GM19043 (cell line): ENCODE measurements around the gene GPR157.
"Not testable (repeated sequence)": the region's sequence is repeated elsewhere in the genome, so short reads cannot be mapped to it uniquely, and the experiment has no call there.

Experiments
- ATAC-seq: cut with Tn5 transposase; IDR thresholded peaks from one replicate; pipeline ENCODE4 v1.9.1; 2021; ENCODE audit warnings: low read depth; ENCODE audit not compliant: unreplicated experiment

Gene GPR157

DNA sequence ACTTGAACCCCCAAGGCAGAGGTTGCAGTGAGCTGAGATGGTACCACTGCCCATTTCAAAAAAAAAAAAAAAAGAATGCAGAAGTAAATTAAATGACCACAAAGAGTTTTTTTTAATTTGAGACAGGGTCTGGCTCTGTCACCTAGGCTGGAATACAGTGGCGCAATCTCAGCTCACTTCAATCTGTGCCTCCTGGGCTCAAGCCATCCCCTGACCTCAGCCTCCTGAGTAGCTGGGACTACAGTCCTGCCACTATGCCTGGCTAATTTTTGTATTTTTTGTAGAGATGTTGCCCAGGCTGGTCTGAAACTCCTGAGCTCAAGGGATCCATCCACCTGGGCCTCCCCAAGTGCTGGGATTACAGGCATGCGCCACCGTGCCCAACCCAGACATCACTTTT lies 20.2 kb upstream of the GPR157 start:
- ATAC-seq, result no peak

- no peak for ATAC-seq
These were observed 17.3 kb upstream of the GPR157 start for GRCh38 chr1:9146156-9146555.

DNA sequence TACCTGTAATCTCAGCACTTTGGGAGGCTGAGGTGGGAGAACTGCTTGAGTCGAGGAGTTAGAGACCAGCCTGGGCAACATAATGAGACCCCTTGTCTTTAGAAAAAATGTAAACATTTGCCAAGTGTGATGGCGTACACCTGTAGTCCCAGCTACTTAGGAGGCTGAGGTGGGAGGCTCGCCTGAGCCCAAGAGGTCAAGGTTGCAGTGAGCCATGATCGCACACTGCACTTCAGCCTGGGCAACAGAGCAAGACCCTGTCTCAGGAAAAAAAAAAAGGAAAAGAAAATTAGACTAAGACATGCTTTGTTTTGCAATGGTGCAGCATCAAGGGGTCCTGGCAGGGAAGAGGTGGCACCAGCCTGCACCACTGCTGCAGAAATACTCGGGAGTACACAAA lies 16.8 kb upstream of the GPR157 start:
- no peak for ATAC-seq

- ATAC-seq, result no peak
These were observed 16.2 kb upstream of the GPR157 start for GRCh38 chr1:9145021-9145668.

- not testable (repeated sequence) for ATAC-seq
These were observed 15.6 kb upstream of the GPR157 start for GRCh38 chr1:9144494-9144893.

- ATAC-seq, result no peak
These were observed 14.3 kb upstream of the GPR157 start for GRCh38 chr1:9143250-9143649.

DNA sequence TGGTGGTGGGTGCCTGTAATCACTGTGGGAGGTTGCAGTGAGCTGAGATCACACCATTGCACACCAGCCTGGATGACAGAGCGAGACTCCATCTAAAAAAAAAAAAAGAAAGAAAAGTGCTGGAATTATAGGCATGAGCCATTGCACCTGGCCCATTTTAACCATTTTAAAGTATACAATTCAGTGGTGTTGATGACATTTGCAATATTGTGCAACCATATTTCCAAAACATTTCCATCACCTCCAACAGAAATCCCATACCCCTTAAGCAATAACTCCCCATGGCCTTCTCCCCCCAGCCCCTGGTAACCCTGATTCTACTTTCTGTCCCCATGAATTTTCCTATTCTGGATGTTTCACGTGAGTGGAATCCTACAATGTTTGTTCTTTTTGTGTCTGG lies 11.0 kb upstream of the GPR157 start:
- ATAC-seq, result no peak

DNA sequence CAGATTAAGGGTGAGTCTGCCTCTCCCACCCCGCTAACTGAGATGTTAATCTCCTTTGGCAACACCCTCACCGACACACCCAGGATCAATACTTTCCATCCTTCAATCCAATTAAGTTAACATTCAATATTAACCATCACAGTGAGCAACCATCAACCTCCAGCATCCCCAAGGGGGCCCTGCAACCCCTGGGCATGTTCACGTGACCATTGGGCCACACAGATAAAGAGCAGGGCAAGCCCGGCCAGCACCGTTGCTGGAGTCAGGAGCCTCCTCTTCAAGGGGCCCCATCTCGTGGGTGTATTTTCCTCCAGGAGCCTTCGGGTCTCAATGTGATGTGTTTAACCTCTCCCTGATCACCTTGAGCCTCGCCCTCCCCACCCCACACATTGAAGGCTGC lies 8.0 kb upstream of the GPR157 start:
- ATAC-seq, result no peak

DNA sequence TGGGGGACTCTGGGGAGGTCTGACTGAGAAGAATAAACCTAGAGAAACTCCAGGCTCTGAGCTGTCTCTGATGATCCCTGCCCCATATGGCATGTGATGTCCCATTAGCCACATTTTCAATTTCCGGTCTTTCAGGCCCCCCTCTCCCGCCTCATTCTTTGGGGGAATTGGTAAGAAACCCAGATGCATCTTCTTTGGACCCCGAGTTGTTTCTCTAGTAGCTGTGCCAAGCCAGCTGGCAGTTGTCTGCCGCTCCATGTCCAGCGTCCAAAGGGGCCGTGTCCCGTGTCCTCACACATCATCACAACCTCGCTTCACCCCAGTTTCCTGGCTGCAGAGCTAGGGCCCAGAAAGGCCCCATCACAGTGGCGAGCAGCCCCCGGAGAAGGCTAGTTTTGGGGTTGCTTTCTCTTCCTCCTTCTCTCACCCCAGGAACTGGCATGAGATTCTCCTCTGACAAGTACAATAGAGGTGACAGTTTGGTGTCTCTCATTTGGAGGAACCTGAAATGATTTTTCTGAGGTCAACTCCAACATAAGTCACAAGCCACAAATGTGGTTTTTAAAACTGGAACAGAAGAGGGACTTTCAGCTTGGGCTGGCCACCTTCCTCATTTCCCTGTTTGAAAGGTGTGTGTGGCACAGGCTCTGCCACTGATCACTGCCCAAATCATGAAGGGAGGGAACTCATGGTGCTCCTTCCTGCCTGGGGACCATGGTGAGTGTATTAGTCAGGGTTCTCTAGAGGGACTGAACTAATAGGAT lies 6.4 kb upstream of the GPR157 start:
- ATAC-seq, result no peak

DNA sequence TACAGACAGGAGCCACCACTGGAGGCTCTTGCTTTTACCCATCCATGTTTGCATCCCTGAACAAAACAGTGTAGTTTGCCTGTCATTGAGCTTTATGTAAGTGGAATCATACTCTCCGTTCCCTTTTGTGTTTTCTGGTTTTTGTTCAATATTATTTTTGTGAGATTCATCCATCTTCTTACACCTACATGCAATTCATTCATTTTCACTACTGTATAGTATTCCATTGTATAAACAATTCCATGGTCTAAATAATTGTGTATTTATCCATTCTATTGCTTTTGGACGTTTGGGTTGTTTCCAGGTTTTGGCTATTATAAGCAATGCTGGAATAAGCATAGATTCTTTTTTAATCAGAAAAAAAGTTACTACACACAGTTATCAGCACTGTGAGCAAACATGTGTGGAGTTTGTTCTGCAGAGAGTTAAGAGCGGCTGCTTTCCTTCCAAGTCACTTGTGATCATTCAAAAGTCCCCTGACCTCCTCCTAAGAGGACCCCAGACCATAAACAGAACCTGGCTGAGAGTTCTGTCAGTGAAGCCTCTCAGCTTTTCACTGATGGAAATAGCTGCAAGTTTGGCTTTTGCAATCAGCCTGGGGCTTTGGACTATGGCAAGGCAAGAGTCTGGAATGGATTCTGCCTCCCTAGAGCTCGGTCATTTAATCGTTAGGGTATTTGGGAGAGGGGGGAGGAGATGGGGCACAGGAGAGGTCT lies 5.1 kb upstream of the GPR157 start:
- no peak for ATAC-seq

DNA sequence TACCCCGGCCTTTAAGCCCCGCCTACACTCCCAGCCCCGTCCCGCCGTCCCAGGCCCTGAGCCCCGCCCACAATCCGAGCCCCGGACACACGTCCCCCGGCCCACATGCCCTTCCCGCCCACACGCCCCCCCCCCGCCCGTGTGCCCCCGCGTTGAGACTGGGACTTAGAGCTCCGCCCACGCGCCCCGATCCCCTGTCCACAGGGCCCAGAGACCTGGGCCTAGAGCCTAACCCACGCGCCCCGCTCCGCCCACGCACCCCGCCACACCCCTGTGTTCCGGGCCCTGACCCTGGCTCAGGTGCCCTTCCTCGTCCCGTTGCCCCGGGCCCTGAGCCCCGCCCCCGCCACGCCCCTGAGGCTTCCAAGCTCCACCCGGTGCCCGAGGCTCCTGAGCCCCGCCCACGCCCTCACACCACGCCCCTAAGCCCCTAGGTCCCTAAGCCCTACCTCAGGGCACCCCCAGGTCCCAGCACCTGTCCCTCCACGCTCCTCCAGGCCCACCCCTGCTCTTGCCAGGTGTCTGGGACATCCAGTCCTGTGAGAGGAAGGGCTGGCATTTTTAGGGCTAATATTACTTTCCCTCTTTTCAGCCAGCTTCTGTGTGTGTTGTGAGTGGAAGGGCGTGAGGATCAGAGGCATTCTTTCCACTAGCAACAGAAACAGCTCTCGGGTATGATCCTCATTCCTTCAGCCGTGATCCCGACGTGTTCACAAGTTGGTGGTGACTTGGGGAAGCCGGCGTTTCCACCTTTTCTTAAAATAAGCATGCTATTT lies 552 bp upstream of the GPR157 start:
- ATAC-seq, result peak; percentile 60

GRCh38 chr1:9128166-9128519 lies 759 bp downstream of the GPR157 start:
- ATAC-seq, result peak; percentile 4

- ATAC-seq, result no peak
These were observed 1.3 kb downstream of the GPR157 start for GRCh38 chr1:9127395-9128165.

GRCh38 chr1:9126511-9126910 lies 2.4 kb downstream of the GPR157 start:
- ATAC-seq, result no peak

GRCh38 chr1:9125847-9126246 lies 3.1 kb downstream of the GPR157 start:
- not testable (repeated sequence) for ATAC-seq

- ATAC-seq, result no peak
These were observed 3.6 kb downstream of the GPR157 start for GRCh38 chr1:9125325-9125724.

DNA sequence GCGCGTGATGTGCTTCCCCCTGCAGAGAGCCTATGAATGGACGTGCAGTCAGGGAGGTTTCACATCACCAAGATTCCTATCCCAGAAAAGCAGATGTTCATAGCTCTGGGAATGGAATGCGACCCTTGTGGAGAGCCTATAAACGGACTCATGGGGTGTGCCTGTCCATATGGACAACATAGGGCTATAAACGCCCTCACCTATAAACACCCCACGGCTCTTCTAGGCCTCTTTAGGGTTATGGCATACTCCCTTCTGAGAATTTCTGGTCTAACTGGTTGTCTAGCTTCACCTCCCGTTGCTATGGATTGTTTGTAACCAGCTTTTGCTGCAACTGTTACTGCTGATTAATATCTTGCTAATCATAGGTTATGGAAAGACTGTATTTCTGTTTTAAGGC lies 4.5 kb downstream of the GPR157 start:
- not testable (repeated sequence) for ATAC-seq

DNA sequence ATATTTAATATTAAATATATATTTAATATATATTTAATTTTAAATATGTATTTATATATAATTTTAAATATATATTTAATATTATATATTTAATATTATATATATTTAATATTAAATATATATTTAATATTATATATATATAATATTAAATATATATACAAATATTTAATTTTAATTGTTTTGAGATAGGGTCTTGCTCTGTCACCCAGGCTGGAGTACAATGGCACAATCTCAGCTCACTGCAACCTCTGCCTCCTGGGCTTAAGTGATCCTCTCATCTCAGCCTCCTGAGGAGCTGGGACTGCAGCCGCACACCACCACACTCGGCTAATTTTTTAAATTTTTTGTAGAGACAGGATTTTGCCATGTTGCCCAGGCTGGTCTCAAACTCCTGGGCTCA lies 5.2 kb downstream of the GPR157 start:
- ATAC-seq, result not testable (repeated sequence)

GRCh38 chr1:9121496-9122409 lies 7.1 kb downstream of the GPR157 start:
- ATAC-seq, result peak; percentile 86
